ENCODE measurements around the gene NCOA1. TPM values are rescaled to one million over a fixed set of nuclear protein-coding genes. Genes with fewer than 3 reads are reported as not detected.

NCOA1 gene
- polyA plus RNA-seq, 1 donor (not counting 4 experiments of a cell fraction or from before 2014, with no cell fraction given) = 5.0 TPM

- Histone ChIP-seq H3K4me1 (ENCODE audit: control insufficient read depth, extremely low read depth, insufficient read depth, low read length) (peaks cover 8% of the 10 kb centered on the region), H3K9ac (ENCODE audit: control insufficient read depth, extremely low read depth, insufficient read depth, low read length) (no peak overlapping the region), H3K36me3 (ENCODE audit: control insufficient read depth in 2 of 2, extremely low read depth in 1 of 2, insufficient read depth in 2 of 2, low read length in 2 of 2) (no peaks in the 10 kb centered on the region), H3K79me2 (ENCODE audit: control insufficient read depth, insufficient read depth, low read length) (no peaks in the 10 kb centered on the region), H3K9me1 (ENCODE audit: control insufficient read depth, extremely low read depth, insufficient read depth, low read length) (no peaks in the 10 kb centered on the region), H3K27ac (ENCODE audit: control insufficient read depth, insufficient read depth, low read length) (no peak overlapping the region), H4K20me1 (ENCODE audit: control insufficient read depth, extremely low read depth, insufficient read depth, low read length) (no peaks in the 10 kb centered on the region), H3K4me2 (ENCODE audit: control insufficient read depth, extremely low read depth, insufficient read depth, low read depth, low read length) (no peak overlapping the region), H3K27me3 (ENCODE audit: control insufficient read depth, extremely low read depth, insufficient read depth, low read length) (no peaks in the 10 kb centered on the region), H3K9me3 (ENCODE audit: control insufficient read depth, low read depth, low read length) (no peaks in the 10 kb centered on the region), H2AFZ (ENCODE audit: control insufficient read depth, low read length) (no peak overlapping the region), H3K4me3 (ENCODE audit: control insufficient read depth in 2 of 3, extremely low read depth in 1 of 3, insufficient read depth in 2 of 3, low read depth in 1 of 3, low read length in 3 of 3) (no peak overlapping the region)
- TF ChIP-seq, protein P1, sequence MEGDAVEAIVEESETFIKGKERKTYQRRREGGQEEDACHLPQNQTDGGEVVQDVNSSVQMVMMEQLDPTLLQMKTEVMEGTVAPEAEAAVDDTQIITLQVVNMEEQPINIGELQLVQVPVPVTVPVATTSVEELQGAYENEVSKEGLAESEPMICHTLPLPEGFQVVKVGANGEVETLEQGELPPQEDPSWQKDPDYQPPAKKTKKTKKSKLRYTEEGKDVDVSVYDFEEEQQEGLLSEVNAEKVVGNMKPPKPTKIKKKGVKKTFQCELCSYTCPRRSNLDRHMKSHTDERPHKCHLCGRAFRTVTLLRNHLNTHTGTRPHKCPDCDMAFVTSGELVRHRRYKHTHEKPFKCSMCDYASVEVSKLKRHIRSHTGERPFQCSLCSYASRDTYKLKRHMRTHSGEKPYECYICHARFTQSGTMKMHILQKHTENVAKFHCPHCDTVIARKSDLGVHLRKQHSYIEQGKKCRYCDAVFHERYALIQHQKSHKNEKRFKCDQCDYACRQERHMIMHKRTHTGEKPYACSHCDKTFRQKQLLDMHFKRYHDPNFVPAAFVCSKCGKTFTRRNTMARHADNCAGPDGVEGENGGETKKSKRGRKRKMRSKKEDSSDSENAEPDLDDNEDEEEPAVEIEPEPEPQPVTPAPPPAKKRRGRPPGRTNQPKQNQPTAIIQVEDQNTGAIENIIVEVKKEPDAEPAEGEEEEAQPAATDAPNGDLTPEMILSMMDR (optimal IDR thresholded peaks at IDR 0.05 in 1 of 3, IDR thresholded peaks at IDR 0.05 in 1 of 3, conservative IDR thresholded peaks at IDR 0.05 in 1 of 3; ENCODE audit: extremely low read depth in 1 of 3, insufficient read depth in 2 of 3, low read length in 3 of 3) = no peak
- TF ChIP-seq EZH2 (IDR thresholded peaks at IDR 0.05; ENCODE audit: low read length) = no peak
- no peak for FAIRE-seq
- dilution Hi-C loops (cut with MboI; ENCODE audit: extremely low pct_ligation_motif_present, low sequenced_read_pairs) = no loop called here
- no peak for DNase-seq (ENCODE audit: low read depth, low spot score)
These were observed 2.7 kb downstream of the NCOA1 start for GRCh38 chr2:24493713-24494112.

DNA sequence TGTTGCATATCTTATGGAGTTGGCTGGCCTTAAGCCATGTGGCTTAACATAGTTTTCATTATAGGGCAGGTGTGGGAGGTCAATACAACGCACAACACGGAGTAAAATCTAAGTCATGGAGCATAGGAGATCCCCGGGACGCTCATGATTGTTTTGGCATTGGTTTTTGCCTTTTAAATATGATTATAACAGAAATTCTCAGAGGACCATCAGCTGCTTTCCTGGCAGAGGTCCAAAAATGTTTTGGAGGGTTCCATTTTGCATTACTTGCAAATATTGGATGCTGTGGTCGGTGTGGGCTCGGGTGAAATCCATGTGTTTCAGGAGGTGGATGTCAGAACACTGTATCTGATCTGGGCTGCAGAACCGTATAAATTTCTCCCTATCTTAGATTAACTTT, 3.4 kb downstream of the NCOA1 start:
- FAIRE-seq (no peak), DNase-seq (ENCODE audit: low read depth, low spot score) (no peak)
- dilution Hi-C loops (cut with MboI; ENCODE audit: extremely low pct_ligation_motif_present, low sequenced_read_pairs) = no loop called here
- Histone ChIP-seq H3K4me1 (ENCODE audit: control insufficient read depth, extremely low read depth, insufficient read depth, low read length) (peaks cover 8% of the 10 kb centered on the region), H3K36me3 (ENCODE audit: control insufficient read depth in 2 of 2, extremely low read depth in 1 of 2, insufficient read depth in 2 of 2, low read length in 2 of 2) (no peaks in the 10 kb centered on the region), H3K9me3 (ENCODE audit: control insufficient read depth, low read depth, low read length) (no peaks in the 10 kb centered on the region), H3K79me2 (ENCODE audit: control insufficient read depth, insufficient read depth, low read length) (no peaks in the 10 kb centered on the region), H4K20me1 (ENCODE audit: control insufficient read depth, extremely low read depth, insufficient read depth, low read length) (no peaks in the 10 kb centered on the region), H3K4me3 (ENCODE audit: control insufficient read depth in 2 of 3, extremely low read depth in 1 of 3, insufficient read depth in 2 of 3, low read depth in 1 of 3, low read length in 3 of 3) (no peak overlapping the region), H3K9me1 (ENCODE audit: control insufficient read depth, extremely low read depth, insufficient read depth, low read length) (no peaks in the 10 kb centered on the region), H2AFZ (ENCODE audit: control insufficient read depth, low read length) (no peak overlapping the region), H3K27ac (ENCODE audit: control insufficient read depth, insufficient read depth, low read length) (no peak overlapping the region), H3K4me2 (ENCODE audit: control insufficient read depth, extremely low read depth, insufficient read depth, low read depth, low read length) (no peak overlapping the region), H3K9ac (ENCODE audit: control insufficient read depth, extremely low read depth, insufficient read depth, low read length) (no peak overlapping the region), H3K27me3 (ENCODE audit: control insufficient read depth, extremely low read depth, insufficient read depth, low read length) (no peaks in the 10 kb centered on the region)
- TF ChIP-seq, protein P1 (optimal IDR thresholded peaks at IDR 0.05 in 1 of 3, IDR thresholded peaks at IDR 0.05 in 1 of 3, conservative IDR thresholded peaks at IDR 0.05 in 1 of 3; ENCODE audit: extremely low read depth in 1 of 3, insufficient read depth in 2 of 3, low read length in 3 of 3) = no peak
- no peak for TF ChIP-seq EZH2 (IDR thresholded peaks at IDR 0.05; ENCODE audit: low read length)

All from keratinocyte (primary cell).